OCI-LY7 (cell line): ENCODE data around the gene GSK3B.

Source experiments
- EZH2phosphoT487 ChIP-seq: fragments of 200-600 bp; sonication (generic); IDR thresholded peaks from 2 replicates; pipeline ENCODE4 v1.6.1; 2018; ENCODE audit warnings: low read depth, borderline replicate concordance, mild to moderate bottlenecking, mixed run types, antibody characterized with exemption, low read length, moderate library complexity, mixed read lengths
- TF ChIP-seq, protein P1 (sequence below): fragments of 200-600 bp; sonication (generic); conservative IDR thresholded peaks from 2 replicates; pipeline ENCODE4 v1.5.1; 2014; ENCODE audit warnings: mild to moderate bottlenecking, antibody characterized with exemption, low read length, moderate library complexity, mixed read lengths

DNA sequence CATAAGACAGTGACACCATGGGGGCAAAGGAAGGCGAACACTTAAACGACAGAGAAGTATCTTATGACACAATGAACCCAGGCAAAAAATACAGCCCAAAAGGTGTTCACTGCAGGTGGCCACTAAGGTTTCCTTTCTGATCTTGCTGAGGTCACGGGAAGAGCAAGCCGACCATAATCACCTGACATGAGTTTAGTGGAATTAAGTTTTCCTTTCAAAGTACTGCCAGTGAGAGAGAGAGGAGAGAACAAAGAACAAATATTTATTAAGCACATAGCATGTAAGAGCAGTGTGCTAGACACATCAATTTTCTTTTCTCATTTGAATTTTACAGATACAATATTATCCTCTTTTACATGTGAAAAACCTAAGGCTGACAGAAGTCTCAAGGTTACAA is 210.1 kb downstream of the GSK3B start:
- TF ChIP-seq, protein P1, sequence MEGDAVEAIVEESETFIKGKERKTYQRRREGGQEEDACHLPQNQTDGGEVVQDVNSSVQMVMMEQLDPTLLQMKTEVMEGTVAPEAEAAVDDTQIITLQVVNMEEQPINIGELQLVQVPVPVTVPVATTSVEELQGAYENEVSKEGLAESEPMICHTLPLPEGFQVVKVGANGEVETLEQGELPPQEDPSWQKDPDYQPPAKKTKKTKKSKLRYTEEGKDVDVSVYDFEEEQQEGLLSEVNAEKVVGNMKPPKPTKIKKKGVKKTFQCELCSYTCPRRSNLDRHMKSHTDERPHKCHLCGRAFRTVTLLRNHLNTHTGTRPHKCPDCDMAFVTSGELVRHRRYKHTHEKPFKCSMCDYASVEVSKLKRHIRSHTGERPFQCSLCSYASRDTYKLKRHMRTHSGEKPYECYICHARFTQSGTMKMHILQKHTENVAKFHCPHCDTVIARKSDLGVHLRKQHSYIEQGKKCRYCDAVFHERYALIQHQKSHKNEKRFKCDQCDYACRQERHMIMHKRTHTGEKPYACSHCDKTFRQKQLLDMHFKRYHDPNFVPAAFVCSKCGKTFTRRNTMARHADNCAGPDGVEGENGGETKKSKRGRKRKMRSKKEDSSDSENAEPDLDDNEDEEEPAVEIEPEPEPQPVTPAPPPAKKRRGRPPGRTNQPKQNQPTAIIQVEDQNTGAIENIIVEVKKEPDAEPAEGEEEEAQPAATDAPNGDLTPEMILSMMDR, result no peak
- TF ChIP-seq EZH2phosphoT487, result no peak
